Coronary artery (tissue), 2 donors: ENCODE results near the gene NRM.
"Not testable (repeated sequence)": the region's sequence is repeated elsewhere in the genome, so short reads cannot be mapped to it uniquely, and the experiment has no call there.

Experiments
- DNase-seq: peaks from one replicate; pipeline ENCODE4 v3.0.0-alpha.2; 2017; ENCODE audit warnings: low spot score
- H3K27ac ChIP-seq, 2 donors: fragments of 200-600 bp; sonication (generic); one replicate each; pipeline ENCODE4 v1.5.1; 2016 to 2019
- H3K4me3 ChIP-seq: fragments of 200-600 bp; sonication (generic); 2 replicates; pipeline ENCODE4 v1.5.1; 2016; ENCODE audit warnings: mild to moderate bottlenecking, moderate library complexity
- CTCF ChIP-seq: fragments of 200-600 bp; sonication (generic); IDR thresholded peaks from one replicate; pipeline ENCODE4 v1.5.1; 2019; ENCODE audit warnings: antibody characterized with exemption

NRM gene

GRCh38 chr6:30679765-30680535 is 10.8 kb downstream of the NRM start:
- DNase-seq = no peak
- TF ChIP-seq CTCF = no peak
- Histone ChIP-seq H3K4me3 (peak overlapping the region; percentile 91), H3K27ac (peak overlapping the region; percentile 76 to 95)

DNA sequence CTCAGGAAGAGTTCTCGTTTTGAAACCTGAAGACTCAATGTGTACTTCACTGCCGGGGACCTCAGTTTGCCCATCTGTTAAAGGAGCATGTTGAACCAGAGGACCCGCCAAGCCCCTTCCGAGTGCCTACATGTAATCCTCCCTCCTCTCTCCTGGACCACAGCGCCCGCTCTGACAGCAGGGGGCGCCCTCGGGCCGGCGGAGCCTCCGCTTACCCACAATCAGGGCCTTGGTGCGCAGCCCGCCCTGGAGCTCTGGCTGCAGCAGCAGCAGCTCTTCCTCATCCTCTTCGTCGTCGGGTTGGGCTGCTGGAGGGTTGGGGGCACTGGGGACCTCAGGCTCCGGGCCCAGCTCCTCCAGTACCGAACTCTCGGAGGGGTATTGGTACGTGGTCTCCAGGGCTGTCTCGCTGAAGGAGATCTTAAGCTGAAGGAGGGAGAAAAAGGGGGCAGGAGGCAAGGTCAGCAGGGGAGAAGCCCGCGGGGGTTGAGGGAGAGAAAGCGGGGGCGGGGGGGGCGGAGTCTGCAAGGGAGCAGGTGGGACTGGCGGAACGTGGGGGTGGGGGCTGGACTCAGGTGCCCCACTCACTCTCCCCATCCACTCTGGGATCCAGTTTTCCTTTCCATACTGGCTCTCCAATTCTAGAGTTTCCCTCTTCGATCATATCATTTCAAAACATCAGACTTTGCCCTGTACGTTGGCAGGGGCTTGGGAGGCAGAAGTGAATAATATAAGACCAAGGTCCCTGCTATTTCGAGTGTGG is 11.6 kb downstream of the NRM start:
- peak overlapping the region; percentile 91 for H3K4me3 ChIP-seq
- peak; percentile 89 for DNase-seq
- peak; percentile 96 for TF ChIP-seq CTCF
- H3K27ac ChIP-seq = peak overlapping the region; percentile 76 to 95

DNA sequence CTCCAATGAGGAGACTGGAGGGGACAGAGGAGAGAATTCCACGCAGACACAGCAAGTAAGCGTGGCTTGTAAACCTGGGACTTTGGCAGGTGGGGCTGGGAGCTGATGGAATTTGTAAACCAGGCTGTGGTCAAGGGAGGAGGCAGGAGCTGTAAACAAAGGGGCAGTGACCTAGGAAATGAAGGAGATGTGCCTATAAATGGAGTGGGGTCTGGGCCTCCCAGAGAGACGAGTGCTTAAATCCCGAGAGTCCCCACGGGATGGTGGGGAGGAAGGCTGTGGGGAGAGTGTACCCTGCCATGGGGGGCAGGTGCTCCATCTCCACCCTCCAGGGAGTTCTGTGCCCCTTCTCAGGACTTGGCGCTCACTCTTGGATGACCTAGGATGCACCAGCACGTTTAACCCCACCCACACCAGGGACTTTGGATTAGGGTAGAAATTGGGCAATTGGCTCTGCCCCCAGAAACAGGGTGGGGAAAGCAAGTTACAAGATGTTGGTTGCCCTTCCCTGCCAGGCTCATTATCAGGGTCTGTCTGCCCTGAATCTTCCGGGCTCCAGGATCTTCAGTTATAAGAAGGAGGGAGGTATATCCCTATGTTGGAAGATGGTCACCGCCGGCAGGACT is 14.0 kb downstream of the NRM start:
- no peak overlapping the region for H3K27ac ChIP-seq
- no peak for DNase-seq
- no peak for TF ChIP-seq CTCF
- no peak overlapping the region for H3K4me3 ChIP-seq

- peak; percentile 82 for TF ChIP-seq CTCF
- DNase-seq = peak; percentile 96
- Histone ChIP-seq H3K27ac (peak within 1 kb of the TSS; percentile 75), H3K4me3 (peak within 1 kb of the TSS; percentile 89)
Measured at GRCh38 chr6:30672445-30673253, 18.1 kb downstream of the NRM start, which contains the start of gene DHX16. Gene DHX16 (minus strand): TSS chr6:30673006. CDS start chr6:30672841, 165 bp downstream.

DNA sequence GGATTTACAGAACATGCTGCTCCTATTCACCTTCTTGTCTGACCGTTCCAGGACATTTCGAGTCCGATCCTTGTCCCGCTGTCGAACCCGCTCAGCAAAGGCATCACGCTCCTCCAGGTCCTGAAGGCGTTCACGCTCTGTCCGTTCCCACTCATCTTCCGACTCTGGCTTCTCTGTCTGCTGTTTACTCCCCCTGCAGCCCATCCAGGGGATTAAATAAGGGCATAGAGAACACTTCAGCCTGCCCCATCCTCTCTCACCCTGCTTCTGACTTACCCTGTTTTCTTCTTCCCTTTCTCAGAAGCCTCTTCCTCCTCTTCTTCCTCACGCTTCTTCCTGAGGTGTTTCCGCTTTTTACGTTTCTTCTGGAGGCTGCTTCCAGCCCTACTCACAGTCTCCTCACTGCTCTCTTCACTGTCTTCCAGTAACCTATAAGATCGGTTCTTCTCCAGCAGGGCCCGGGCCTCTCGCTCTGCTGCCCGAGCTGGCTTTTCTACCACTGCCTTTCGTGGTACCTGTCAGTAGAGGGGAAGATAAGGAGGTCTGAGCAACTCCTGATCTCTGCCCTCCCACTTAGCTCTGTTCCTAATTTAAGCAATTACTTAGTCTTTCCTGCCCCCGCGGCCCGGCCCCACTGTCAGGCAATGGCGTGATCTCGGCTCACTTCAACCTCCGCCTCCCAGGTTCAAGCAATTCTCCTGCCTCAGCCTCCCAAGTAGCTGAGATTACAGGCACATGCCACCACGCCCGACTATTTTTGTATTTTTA is 19.8 kb downstream of the NRM start:
- H3K4me3 ChIP-seq = no peak overlapping the region
- H3K27ac ChIP-seq = no peak overlapping the region
- TF ChIP-seq CTCF = no peak
- no peak for DNase-seq

DNA sequence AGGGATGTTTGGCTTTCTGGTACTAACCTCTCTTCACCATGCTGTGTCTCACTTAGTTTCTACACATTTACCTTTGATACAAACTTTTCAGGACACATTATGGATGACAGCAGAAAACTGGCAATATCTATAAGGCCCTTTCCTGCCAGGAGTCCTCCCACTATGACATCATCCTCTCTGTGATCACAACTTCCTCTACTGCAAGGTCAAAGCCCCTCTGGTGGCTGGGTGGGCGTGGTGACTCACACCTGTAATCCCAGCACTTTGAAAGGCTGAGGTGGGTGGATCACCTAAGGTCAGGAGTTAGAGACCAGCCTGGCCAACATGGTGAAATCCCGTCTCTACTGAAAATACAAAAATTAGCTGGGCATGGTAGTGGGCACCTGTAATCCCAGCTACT is 24.5 kb downstream of the NRM start:
- H3K4me3 ChIP-seq, H3K27ac ChIP-seq, DNase-seq: not testable (repeated sequence)
